ENCODE data around the gene IFFO2. TPM values are rescaled to one million over a fixed set of nuclear protein-coding genes. Genes with fewer than 3 reads are reported as not detected.

IFFO2 gene
- total and polyA plus RNA-seq, 2 of the 8 experiments (the other 6 are each of a cell fraction or from before 2014, with no cell fraction given), result 6.6 to 10.4 TPM

- TF ChIP-seq SAP30 (IDR thresholded peaks at IDR 0.05; ENCODE audit: insufficient read depth, insufficient replicate concordance, low read length) (no peak), CHD1 (IDR thresholded peaks at IDR 0.05; ENCODE audit: low read depth, low read length) (peak; percentile 99), BCL11A (IDR thresholded peaks at IDR 0.05; ENCODE audit: low read depth in 2 of 2, low read length in 2 of 2) (no peak), JUND (IDR thresholded peaks at IDR 0.05; ENCODE audit: low read length) (peak; percentile 99), CHD7 (IDR thresholded peaks at IDR 0.05; ENCODE audit: insufficient replicate concordance, low read length) (no peak), POLR2A (IDR thresholded peaks at IDR 0.05; ENCODE audit: control extremely low read depth in 1 of 2, low read depth in 2 of 2, low read length in 2 of 2) (peak in 1 of 2 experiments; percentile 84; a peak in 2 of 3 replicates), CTCF (IDR thresholded peaks at IDR 0.05; ENCODE audit: control extremely low read depth in 1 of 3, insufficient read depth in 1 of 3, low read depth in 1 of 3, low read length in 3 of 3) (no peak), KDM5A (IDR thresholded peaks at IDR 0.05; ENCODE audit: low read length) (no peak)
Measured at GRCh38 chr1:18902523-18903290, 53.8 kb downstream of the IFFO2 start, which contains the start of gene ALDH4A1 (continued).
